ENCODE data around the gene NOTCH1.

The NOTCH1 gene

GRCh38 chr9:136470356-136470755, 75.5 kb downstream of the NOTCH1 start:
- DNase-seq, result no peak

- DNase-seq, result no peak
Measured at GRCh38 chr9:136467766-136468165, 78.1 kb downstream of the NOTCH1 start.

GRCh38 chr9:136466155-136466541, 79.7 kb downstream of the NOTCH1 start:
- no peak for DNase-seq

- DNase-seq, result no peak
Measured at GRCh38 chr9:136465500-136466154, 80.2 kb downstream of the NOTCH1 start.

GRCh38 chr9:136464241-136464640, 81.6 kb downstream of the NOTCH1 start:
- DNase-seq, result no peak

GRCh38 chr9:136463578-136463977, 82.3 kb downstream of the NOTCH1 start:
- no peak for DNase-seq

GRCh38 chr9:136462664-136463063, 83.2 kb downstream of the NOTCH1 start:
- DNase-seq, result no peak

- DNase-seq, result no peak
Measured at GRCh38 chr9:136460772-136461325, 85.0 kb downstream of the NOTCH1 start.

GRCh38 chr9:136459425-136459824, 86.4 kb downstream of the NOTCH1 start:
- no peak for DNase-seq

- DNase-seq, result no peak
Measured at GRCh38 chr9:136457326-136457725, 88.5 kb downstream of the NOTCH1 start.

- DNase-seq, result no peak
Measured at GRCh38 chr9:136456258-136456657, 89.6 kb downstream of the NOTCH1 start.

- DNase-seq, result no peak
Measured at GRCh38 chr9:136455043-136456002, 90.5 kb downstream of the NOTCH1 start.

GRCh38 chr9:136454026-136454796, 91.6 kb downstream of the NOTCH1 start:
- no peak for DNase-seq

GRCh38 chr9:136453326-136453725, 92.5 kb downstream of the NOTCH1 start:
- DNase-seq, result no peak

- no peak for DNase-seq
Measured at GRCh38 chr9:136451221-136451877, 94.5 kb downstream of the NOTCH1 start.

GRCh38 chr9:136448655-136449054, 97.2 kb downstream of the NOTCH1 start:
- DNase-seq, result no peak

GRCh38 chr9:136447173-136447778, 98.6 kb downstream of the NOTCH1 start:
- no peak for DNase-seq

- DNase-seq, result no peak
Measured at GRCh38 chr9:136445799-136446198, 100.0 kb downstream of the NOTCH1 start.

Measured in hypothalamus (tissue), 51 donors.